CD4-positive, alpha-beta T cell treated with Interleukin-4 for 1 hour (primary cell): ENCODE measurements around the gene SLC36A2.
"Not testable (repeated sequence)": the region's sequence is repeated elsewhere in the genome, so short reads cannot be mapped to it uniquely, and the experiment has no call there.

Experiments
- DNase-seq, 2 donors: peaks; one replicate each; pipeline ENCODE4 v3.0.0-alpha.2; 2020 to 2022

SLC36A2 gene

GRCh38 chr5:151347369-151347768 is at the start of gene SLC36A2:
SLC36A2 (minus strand) TSS chr5:151347559; CDS start chr5:151347460, 99 bp downstream.
- DNase-seq, result no peak

GRCh38 chr5:151388960-151389359 is 41.6 kb upstream of the SLC36A2 start:
- DNase-seq, result no peak

DNA sequence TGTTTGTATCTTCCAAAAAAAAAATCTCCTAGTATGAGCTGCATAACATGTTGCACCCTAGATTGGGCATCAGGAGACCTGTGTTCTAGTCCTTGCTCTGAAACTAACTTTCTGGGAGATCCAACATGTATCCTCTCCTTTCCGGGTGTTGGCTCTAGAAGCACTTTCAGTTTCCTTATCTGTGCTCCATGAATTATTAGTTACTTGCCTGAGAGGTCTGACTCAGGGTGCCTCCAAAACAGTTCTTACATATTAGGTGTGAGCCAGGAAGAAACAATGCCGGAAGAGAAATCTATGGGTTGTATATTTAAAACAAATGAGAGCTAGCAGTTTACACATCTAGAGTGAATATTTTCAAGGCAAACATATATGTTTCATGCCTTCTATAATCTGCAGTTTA is 36.7 kb upstream of the SLC36A2 start:
- DNase-seq, result no peak

DNA sequence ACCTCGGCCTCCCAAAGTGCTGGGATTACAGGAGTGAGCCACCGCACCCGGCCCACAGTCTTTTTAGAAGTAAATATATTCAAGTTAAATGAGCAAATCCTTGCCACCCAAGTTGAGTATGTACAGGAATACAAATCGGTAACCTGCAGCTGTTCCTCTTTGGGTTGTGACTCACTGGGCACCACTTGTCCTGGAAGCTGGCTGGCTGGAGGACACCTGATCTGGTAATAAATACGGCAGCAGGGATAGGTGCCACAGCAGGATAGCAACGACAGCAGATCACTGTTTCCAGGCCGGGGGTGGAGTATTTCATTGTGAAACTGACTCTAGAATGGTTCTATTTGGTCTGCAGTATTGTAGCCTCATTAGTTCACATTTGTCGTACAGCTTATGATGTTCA is 35.7 kb upstream of the SLC36A2 start:
- DNase-seq, result no peak

DNA sequence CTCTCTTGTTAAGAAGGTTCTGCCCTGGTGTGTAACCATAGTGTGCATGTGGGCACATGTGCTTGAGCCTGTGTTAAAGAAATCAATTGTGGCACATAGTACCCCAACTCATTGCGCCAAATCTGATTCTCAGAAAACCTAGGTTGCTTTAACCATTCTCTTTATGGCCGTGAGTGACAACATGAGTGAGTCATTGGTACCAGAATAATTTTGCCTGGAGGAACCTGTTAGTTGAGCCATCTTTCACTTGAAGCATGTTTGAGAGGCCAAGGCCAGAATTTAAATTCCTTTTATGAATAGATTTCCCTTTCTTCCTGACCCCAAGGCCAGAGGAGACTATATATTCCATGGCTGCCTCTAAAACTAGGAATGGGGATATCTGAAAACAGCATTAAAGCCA is 35.2 kb upstream of the SLC36A2 start:
- no peak for DNase-seq

GRCh38 chr5:151381899-151382298 is 34.5 kb upstream of the SLC36A2 start:
- DNase-seq, result no peak

DNA sequence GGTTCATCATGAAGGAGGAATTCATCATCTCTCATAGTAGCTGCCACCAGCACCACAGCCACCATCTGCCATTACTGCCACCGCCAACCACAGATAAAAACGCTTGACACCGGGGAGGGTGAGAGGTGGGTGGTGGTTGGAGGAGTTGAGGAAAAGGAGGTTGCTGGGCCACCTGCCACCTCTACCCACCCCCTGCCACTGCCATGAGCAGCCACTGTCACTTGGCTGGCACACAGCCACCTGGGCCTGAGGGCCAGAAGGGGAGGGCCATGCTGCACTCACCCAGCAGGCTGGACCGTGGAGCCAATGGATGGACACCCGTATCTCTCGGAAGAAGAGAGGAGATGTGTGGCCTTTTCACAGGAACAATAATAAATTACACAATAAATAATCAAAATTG is 31.3 kb upstream of the SLC36A2 start:
- DNase-seq, result no peak

GRCh38 chr5:151374539-151374938 is 27.2 kb upstream of the SLC36A2 start:
- no peak for DNase-seq

GRCh38 chr5:151367038-151367437 is 19.7 kb upstream of the SLC36A2 start:
- DNase-seq, result not testable (repeated sequence)

GRCh38 chr5:151363673-151364072 is 16.3 kb upstream of the SLC36A2 start:
- DNase-seq, result no peak

DNA sequence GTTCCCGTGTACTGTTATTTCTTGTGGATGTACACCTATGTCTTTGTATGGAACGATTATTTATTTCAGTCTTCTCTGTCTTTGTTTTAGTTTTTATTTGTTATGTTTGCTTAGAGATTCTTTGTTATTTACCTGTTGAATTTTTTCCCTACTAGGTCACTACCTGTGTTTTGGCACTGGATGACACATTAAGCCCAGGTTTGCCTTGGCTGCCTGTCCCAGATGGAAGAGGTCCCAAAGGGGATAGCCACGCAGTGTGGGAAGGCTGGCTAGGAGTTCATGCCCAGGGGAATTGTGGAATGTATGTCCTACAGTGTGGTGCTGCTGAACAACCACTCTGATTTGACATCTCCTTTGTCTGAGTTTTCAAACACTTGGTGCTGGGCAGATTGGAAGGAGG is 15.6 kb upstream of the SLC36A2 start:
- DNase-seq, result no peak

DNA sequence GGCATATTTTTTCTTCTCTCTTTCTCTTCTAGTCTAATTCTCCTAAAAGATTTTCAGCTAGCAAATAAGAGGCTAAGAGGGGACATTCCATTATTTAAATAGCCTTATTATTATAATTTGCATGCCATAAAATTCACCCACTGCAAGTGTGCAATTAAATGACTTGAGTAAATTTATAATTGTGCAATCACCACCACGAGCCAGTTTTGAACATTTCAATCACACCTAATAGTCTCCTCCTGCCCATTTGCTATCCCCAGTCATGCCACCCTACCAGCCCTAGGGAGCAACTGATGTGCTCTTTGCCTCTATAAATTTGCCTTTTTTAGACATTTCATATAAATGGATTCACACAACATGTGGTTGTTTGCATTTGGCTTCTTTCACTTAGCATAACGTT is 12.0 kb upstream of the SLC36A2 start:
- no peak for DNase-seq

DNA sequence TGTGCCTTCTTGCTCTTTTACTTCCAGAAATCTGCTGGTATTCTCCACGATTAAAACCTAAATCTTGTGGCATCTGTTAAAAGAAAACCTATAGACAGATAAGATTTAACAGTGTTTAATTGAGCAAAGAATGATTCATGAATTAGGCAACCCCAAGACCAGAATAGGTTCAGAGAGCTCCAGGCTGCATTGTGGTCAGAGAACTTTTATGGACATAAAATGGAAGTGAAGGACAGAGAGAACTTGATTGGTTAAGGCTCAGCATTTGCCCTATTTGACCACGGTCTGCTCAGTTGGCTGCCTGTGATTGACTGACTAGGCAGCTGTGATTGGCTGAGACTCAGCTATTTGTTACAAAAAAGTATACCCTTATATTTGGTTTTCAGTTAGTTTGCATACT is 10.4 kb upstream of the SLC36A2 start:
- no peak for DNase-seq

GRCh38 chr5:151357097-151357496 is 9.7 kb upstream of the SLC36A2 start:
- no peak for DNase-seq

GRCh38 chr5:151351671-151352070 is 4.3 kb upstream of the SLC36A2 start:
- no peak for DNase-seq

DNA sequence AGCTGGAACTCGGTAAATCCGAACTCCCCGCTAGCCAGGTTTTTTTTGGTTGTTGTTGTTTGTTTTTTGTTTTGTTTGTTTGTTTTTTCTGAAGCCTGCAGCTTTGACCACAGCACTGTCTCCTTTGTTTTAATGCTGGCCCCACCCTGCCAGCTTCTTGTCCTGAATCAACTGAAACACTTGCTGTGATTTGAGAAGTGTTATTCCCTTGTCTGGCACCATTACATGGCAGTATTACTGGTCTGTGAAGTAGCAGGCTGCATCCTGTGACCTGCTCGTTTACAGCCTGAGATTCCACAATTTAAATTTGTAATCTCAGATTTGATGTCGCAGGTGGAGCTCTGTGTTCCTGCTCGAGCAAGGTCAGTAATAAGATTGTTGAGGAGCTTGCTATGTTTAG is 1.4 kb upstream of the SLC36A2 start:
- no peak for DNase-seq

DNA sequence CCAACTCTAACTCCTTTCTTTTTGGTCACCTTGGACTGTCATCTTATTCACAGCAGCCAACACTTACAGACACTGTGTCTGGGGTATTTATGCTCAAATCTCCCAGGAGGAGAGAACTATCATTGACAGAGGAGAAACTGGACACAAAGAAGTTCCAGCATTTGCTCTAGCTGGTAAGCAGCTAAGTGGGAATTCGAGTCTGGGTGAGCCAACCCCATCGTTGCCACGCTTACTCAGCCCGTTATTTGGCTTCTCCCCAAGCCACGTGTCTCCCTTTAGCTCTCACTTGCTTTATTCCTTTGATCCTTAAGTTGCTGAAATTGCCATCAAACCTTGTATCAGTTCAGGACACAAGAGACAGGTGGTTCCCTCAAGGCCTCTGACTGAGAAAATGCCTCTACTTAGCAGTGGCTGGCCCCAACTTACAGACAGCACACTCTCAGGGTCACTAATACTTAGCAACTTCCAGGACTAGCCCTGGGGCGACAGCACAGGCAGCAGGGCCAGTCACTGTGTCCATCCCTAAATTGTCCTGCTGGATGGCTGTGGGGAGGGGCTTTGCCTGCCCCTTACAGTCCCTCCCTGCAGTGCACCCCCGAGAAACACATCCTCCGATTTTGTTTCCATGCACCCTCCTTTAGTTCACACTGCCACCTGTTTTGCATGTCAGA is 1.4 kb downstream of the SLC36A2 start:
- no peak for DNase-seq

DNA sequence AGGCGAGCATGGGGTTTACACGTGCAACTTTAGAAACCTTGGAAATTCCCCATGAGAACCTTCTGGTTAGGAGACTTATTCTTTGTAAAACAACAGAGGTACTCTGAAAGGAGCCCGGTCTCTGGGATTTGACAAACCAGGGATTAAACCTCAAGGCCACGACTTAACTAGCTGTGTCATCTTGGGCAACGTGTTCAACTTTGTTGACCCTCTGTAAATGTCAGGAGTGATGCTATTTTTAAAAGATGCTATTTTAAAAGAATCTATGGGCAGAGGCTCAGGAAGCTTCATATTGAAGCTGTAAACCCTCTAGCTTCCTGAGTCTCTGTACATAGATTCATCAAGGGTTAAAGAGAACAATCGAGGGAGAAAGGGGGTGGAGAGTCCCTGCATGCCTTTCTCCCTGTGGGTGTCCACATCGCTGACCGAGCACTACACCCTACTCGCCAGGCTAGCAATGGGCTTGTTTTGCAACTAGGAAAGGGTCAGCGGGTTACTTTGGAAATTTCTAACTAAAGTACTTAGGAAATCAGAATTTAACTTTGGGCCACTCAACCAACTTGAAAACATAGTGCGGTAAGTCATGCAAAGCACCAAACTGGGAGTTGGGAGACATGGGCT is 2.1 kb downstream of the SLC36A2 start:
- no peak for DNase-seq

DNA sequence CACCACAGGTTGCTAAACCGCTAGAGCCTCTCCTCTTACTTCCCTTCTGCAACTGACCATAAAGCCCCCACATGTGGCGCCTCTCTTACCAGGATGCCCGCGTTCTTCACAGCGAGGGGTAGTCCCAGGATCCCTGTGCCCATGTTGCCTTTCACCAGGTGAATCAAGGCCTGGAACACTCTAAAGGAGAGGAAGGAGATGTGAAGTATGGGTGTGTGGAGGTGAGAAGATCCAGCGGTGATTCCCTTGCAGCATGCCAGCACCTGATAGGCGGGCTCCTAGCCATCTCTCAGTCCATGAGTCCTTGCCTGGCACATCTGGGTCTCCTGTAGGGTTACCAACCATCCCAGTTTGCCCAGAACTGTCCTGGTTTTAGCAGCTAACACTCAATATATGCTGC is 3.3 kb downstream of the SLC36A2 start:
- no peak for DNase-seq

- no peak for DNase-seq
Observed at GRCh38 chr5:151340004-151340403, 7.4 kb downstream of the SLC36A2 start.

- DNase-seq, result no peak
Observed at GRCh38 chr5:151338734-151339133, 8.6 kb downstream of the SLC36A2 start.

- DNase-seq, result no peak
Observed at GRCh38 chr5:151332857-151333256, 14.5 kb downstream of the SLC36A2 start.

DNA sequence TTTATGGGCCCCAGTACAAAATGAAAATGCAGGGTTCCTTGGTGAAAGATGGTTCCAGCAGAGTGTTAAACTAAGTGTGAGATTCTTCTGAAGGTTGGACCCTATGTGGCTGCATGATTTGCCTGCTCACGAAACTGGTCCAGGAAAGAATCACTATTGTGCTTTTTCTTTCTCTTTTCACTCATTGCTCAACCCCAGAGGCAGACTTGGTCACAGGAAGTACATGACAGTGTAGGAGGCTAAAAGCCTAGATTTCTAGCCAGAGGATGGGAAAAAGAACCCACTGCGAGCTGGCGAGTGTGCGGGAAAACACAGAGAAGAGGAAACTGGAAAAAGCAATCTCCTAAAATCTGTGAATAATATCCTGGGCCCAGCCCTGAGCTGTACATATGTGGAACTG is 18.6 kb downstream of the SLC36A2 start:
- DNase-seq, result no peak

- no peak for DNase-seq
Observed at GRCh38 chr5:151327585-151327984, 19.8 kb downstream of the SLC36A2 start.

DNA sequence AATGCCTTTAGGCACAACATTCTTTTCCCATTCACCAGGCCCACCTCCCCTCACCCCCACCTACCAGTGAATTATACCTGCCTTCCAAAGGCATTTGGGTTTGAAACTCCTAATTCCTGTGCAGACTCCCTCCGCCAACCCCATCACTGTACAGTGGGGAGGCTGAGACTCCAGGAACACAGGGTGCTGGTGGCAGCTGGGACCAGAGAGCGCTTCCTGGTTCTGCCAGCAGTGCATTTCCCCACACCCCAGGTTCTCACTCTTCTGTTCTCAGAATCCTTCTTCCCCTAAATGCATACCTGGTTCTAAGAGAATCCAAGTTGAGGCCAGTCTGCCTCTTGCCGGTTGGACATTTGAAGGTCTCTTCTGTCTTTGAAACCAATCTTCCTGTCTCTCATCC is 21.1 kb downstream of the SLC36A2 start:
- no peak for DNase-seq
